Liver (tissue), 3 donors: ENCODE results near the gene ST8SIA5.

Experiments
- EGR1 ChIP-seq, 2 donors: IDR thresholded peaks; 2 replicates each; pipeline ENCODE4 v1.6.1; 2016 to 2018; ENCODE audit warnings: antibody characterized with exemption in 2 of 2, low read depth in 2 of 2
- GABPA ChIP-seq, 2 donors: IDR thresholded peaks in 1 of 2; conservative IDR thresholded peaks in 1 of 2; 2 replicates each; pipeline ENCODE4 v1.6.1; 2016; ENCODE audit warnings: antibody characterized with exemption in 2 of 2, mild to moderate bottlenecking in 1 of 2, moderate library complexity in 1 of 2
- JUND ChIP-seq, 2 donors: IDR thresholded peaks; 2 replicates each; pipeline ENCODE4 v1.6.1; 2016; ENCODE audit warnings: antibody characterized with exemption in 2 of 2
- MAX ChIP-seq: IDR thresholded peaks from 2 replicates; pipeline ENCODE4 v1.6.1; 2016; ENCODE audit warnings: antibody characterized with exemption
- RAD21 ChIP-seq, 2 donors: IDR thresholded peaks; 2 replicates each; pipeline ENCODE4 v1.6.1; 2016; ENCODE audit warnings: antibody characterized with exemption in 2 of 2, mild to moderate bottlenecking in 2 of 2
- REST ChIP-seq: IDR thresholded peaks from 2 replicates; pipeline ENCODE4 v1.6.1; 2016; ENCODE audit warnings: antibody characterized with exemption, mild to moderate bottlenecking
- SP1 ChIP-seq: IDR thresholded peaks from 2 replicates; pipeline ENCODE4 v1.6.1; 2018; ENCODE audit warnings: antibody characterized with exemption, mild to moderate bottlenecking
- TAF1 ChIP-seq: conservative IDR thresholded peaks from 2 replicates; pipeline ENCODE4 v1.6.1; 2016; ENCODE audit warnings: antibody characterized with exemption, mild to moderate bottlenecking
- TF ChIP-seq, protein P1 (sequence below): fragments of 150-350 bp; IDR thresholded peaks from 2 replicates; pipeline ENCODE4 v1.5.1; 2017; ENCODE audit warnings: improper control_type of control experiment, low read depth, low read length; ENCODE audit not compliant: missing input control
- donor health status: healthy.
- donor health status: healthy.

GRCh38 chr18:46672062-46672970 lies 84.5 kb downstream of the ST8SIA5 start:
- TF ChIP-seq TAF1, result no peak
- TF ChIP-seq GABPA (IDR thresholded peaks at IDR 0.05 in 1 of 2, conservative IDR thresholded peaks at IDR 0.05 in 1 of 2), result no peak
- TF ChIP-seq, protein P1, sequence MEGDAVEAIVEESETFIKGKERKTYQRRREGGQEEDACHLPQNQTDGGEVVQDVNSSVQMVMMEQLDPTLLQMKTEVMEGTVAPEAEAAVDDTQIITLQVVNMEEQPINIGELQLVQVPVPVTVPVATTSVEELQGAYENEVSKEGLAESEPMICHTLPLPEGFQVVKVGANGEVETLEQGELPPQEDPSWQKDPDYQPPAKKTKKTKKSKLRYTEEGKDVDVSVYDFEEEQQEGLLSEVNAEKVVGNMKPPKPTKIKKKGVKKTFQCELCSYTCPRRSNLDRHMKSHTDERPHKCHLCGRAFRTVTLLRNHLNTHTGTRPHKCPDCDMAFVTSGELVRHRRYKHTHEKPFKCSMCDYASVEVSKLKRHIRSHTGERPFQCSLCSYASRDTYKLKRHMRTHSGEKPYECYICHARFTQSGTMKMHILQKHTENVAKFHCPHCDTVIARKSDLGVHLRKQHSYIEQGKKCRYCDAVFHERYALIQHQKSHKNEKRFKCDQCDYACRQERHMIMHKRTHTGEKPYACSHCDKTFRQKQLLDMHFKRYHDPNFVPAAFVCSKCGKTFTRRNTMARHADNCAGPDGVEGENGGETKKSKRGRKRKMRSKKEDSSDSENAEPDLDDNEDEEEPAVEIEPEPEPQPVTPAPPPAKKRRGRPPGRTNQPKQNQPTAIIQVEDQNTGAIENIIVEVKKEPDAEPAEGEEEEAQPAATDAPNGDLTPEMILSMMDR, result no peak
- no peak for TF ChIP-seq JUND (IDR thresholded peaks at IDR 0.05)
- no peak for TF ChIP-seq MAX
- TF ChIP-seq EGR1 (IDR thresholded peaks at IDR 0.05; ENCODE audit: low read depth in 2 of 2), result no peak
- no peak for TF ChIP-seq REST
- TF ChIP-seq SP1, result no peak
- TF ChIP-seq RAD21 (IDR thresholded peaks at IDR 0.05), result no peak
